GM18909 (cell line): ENCODE results near the gene MFSD12.

Experiments used
- ATAC-seq: cut with Tn5 transposase; IDR thresholded peaks from one replicate; pipeline ENCODE4 v1.9.1; 2021; ENCODE audit warnings: mild to moderate bottlenecking; ENCODE audit not compliant: unreplicated experiment, poor library complexity

MFSD12 gene

DNA sequence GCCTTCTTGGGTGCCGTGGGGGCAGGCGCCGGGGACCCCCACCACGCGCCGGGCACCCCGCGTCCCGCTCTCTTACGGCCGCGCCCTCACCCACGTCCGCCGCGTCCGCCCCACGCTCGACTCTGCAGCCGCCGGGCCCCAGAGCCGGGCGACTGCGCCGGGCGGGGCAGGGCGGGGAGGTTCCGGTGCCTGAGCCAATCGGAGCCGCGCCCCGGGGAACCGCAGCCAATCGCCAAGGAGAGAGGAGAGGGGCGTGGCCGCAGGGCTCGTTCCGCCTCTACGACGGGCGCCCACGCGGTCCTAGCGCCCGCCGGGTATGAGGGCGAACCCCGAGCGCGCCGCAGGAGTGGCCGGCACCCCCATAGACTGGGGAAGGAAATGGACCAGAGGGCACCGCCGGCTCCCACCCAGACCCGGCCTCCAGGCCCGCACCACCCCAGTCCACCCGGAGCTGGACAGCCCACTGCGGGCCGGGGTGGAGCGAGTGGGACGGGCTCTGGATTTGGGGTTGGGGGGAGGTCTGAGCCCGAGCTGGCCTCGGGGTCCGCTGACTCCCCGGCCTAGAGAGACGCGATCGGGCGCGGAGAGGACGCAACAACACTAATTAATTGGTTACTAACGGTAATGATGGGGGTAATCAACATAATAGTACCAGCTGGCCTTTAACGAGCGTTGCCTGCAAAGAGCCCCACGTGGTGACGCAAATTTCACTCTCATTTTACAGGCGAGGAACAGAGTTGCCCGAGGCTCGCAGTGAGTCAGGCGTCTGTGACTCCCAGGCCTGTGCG lies at the start of gene MFSD12:
Gene MFSD12, minus strand, starts transcription at position 126 of the 788 bp plus-strand sequence. CDS start 183 bp downstream, outside the sequence.
- ATAC-seq = peak; percentile 86

DNA sequence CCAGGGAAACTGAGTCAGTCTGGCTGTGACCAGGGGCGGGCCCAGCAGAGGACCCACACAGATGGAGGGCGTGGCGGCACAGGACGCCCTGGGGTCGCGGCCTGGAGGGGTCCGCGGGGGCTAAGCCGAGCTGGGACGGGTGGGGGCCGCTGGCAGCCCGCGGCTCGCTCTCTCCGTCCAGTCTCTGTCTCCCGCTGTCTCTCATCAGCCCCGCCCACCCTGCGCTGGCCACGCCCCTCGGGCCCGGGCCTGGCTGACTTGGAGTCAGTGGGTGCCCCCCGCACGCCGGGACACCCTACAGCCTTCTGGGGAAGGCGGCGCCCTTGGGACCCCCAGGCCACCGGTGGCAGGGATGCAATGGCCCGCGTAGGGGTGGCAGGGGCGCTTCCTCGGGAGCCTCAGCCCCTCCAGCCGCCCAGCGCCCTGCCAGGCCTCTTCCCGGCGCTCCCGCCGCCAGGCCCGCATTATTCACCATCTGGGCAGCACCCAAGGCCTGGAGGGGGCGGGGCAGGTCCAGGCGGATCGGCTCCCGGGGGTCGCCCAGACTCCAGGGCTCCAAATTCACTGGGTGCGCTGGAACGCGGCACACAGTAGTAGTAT lies 49.4 kb upstream of the MFSD12 start, which contains the start of gene TBXA2R:
Gene TBXA2R, minus strand, starts transcription at position 186 of the 600 bp plus-strand sequence. CDS start 6,241 bp downstream, outside the sequence.
- no peak for ATAC-seq

DNA sequence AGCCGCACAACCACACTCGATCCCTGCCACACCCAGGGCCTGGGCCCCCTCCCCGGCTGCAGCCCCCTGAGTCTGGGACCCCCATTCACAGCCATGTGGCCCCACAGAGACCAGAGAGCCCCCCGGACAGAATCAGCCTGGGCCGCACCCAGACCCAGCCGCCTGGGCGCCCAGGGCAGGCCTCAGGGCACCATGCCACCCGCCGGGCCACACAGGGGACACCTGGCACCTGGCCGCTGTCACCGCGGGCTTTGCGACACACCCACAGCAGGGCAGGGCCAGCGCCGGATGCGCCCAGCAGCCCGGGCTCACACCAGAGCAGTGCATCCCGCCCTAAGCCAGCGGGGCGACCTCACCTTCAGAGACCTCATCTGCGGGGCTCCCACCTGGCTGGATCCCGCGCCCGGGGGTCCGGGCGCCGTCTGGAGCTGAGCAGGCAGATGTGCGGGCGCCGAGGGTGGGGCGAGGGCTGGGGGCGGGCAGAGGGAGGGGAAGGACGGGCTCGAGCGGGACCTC lies 48.8 kb upstream of the MFSD12 start:
- no peak for ATAC-seq

DNA sequence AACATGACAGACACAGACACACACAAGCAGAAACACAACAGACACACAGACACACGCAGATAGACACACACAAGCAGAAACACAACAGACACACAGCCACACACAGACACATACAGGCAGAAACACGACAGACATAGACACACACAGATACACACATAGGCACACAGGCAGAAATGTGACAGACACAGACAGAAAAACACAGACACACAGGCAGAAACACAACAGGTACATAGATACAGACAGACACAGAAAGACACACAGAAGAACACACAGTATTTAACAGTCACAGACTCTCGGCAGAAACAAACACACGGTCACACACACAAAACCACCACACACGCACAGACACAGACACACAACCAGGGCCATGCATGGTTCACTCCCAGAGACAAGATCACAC lies 48.4 kb upstream of the MFSD12 start:
- ATAC-seq = no peak

DNA sequence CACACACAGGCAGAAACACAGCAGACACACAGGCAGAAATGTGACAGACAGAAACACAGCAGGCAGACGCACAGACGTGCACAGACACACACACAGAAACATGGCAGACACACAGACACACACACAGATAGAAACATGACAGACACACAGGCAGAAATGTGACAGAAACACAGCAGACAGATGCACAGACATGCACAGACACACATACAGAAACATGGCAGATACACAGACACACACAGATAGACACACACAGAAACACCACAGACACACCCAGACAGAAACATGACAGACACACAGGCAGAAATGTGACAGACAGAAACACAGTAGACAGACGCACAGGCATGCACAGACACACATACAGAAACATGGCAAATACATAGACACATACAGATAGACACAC lies 48.0 kb upstream of the MFSD12 start:
- ATAC-seq = no peak

DNA sequence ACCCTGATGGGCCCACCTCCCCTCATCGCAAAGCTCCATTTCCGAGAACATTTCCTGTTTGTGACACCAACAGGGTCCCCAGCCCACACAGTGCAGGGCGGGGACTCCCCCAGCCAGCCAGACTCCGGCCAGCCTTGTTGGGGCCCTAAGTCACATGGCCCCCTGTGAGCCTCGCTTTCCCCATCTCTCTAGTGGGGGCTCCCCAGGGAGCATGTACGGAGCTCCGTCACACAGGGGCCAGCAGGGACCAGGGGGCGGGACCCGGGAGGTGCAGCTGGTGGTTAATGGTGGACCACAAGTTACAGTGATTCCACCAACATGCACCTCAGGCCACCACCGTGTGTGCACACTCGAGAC lies 47.6 kb upstream of the MFSD12 start:
- ATAC-seq = no peak

DNA sequence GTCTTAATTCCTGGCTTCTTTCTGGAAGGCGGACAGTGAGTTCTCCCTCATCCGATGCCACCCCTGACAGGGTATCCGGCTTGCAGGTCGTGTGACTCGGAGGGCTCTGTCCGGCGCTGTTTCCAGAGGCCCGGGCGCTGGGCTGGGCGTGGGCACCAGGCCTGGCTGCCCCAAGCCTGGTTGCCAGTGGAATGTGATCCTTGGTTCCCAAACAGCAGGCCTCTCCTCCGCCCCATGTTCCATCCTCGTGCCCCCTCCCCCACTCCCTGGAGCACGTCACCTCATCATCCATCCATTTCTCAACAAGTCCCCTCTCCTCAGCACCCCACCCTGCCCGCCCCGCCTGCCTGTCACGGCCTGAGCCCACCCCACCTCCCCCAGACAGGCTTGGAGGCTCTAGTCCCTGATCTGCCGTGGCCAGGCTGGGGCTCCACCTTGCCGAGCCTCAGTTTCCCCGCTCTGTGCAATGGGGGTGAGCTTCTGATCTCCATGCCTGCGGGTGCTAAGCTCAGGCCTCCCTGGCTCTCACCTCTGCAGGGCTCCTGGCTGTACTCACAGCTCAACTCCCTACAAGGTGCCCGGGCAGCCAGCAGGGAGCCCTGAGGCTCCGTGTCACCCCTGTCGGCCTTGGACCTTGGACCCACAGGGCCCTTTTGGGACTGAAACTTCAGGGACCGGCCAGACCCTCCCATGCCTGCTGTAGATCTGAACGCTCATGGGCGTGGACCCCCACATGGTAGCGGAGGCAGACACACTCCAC lies 47.0 kb upstream of the MFSD12 start:
- no peak for ATAC-seq

DNA sequence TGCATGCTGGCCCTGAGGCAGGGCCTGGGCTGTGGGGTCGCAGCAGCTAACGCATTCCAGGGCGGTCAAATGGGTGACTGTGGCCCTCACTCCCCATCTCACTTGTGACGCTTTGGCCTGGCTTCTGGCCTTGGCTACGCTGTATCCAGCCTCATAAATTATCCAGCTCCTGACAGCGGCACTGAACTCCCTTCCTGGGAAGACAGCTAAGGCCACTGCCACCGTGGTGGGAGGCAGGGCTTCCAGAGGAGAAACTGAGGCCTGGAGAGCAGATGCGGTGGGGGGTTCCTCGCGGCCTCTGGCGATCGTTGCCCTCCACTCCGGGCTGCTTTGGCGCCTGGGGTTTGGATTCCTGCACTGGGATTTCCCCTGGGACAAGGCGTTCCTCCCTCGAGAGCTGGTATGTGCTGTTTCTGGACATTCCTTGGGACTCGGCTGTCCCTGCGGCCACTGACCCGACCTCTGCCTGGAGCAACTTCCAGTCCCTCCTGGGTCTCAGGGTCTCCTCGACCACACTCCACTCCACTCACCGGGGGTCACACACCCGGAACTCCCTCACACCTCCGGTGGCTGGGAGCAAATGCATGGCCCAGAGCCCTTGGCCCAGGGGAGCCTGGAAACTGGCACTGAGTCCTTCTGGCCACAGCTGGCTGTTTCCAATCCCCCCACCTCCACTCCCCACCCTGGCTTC lies 45.9 kb upstream of the MFSD12 start:
- no peak for ATAC-seq

DNA sequence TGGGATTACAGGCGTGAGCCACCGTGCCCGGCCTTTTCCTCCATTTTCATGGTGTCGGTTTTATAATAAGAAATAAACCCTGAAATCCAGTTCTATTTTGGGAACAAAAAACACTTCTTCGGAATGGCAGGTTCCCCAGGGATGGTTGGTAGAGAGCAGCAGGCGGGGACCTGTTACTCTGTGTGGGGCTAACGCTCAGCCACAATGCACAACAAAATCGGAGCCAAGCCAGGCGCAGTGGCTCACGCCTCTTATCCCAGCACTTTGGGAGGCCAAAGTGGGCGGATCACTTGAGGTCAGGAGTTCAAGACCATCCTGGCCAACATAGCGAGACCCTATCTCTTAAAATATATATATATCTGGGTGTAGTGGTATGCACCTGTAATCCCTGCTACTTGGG lies 43.6 kb upstream of the MFSD12 start:
- ATAC-seq = no peak

DNA sequence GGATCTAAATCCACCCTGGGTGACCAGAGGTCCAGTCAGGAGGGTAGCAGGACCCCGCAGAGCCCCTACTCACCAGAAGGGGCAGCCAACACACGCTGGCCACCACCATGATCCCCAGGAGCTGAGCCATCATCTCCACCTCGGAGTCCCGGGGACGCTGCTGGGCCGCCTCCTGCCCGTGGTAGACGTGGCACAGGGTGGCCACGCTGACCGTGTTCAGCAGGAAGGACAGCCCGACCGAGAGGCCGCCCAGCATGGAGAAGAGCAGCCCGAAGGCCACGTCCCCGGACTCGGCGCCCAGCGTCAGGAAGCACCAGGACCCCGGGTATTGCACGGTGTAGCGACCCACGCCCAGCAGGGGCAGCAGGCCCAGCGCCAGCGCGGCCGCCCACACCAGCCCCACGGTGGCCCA lies 42.4 kb upstream of the MFSD12 start:
- no peak for ATAC-seq

DNA sequence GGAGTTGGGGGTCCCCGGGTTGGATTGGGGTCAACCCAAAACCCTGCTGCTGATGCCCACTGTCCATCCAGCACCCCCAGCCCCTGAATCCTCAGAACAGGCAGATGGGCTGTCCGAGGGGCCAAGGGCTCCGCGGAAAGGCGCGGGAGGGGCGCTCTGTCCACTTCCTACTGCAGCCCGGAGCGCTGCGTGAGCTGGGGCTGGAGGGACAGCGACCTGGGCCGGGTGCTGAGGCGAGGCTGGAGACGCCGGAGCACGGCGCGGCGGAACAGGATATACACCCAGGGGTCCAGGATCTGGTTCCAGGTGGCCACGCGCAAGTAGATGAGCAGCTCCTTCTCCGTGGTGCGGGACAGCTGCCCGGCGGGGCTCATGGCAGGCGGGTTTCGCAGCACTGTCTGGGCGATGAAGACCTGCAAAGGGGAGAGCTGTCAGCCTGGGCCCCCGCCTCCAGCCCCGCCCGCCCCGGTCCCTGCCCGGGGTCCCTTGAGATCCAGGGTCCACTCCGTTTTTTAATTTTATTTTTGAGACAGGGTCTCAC lies 38.2 kb upstream of the MFSD12 start:
- ATAC-seq = no peak

DNA sequence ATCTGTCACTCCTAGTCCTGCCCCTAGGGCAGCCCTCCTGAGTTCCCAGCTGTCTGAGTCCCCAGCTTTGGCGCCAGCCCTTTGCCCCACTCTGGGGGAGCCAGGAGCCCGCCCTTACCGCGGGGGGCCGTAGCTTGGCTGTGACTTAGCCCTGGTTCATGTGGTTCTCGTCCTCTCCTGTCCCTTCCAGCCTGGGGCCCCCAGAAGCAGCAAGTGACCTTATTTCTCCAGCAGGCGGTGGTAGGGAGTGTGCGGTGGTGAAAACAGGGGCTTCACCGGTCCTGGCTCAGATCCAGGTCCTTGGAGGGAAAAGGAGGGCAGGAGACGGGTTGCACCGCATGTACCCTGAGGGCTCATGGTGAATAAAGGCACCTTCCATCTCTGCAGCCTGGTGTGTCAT lies 35.8 kb upstream of the MFSD12 start:
- no peak for ATAC-seq

DNA sequence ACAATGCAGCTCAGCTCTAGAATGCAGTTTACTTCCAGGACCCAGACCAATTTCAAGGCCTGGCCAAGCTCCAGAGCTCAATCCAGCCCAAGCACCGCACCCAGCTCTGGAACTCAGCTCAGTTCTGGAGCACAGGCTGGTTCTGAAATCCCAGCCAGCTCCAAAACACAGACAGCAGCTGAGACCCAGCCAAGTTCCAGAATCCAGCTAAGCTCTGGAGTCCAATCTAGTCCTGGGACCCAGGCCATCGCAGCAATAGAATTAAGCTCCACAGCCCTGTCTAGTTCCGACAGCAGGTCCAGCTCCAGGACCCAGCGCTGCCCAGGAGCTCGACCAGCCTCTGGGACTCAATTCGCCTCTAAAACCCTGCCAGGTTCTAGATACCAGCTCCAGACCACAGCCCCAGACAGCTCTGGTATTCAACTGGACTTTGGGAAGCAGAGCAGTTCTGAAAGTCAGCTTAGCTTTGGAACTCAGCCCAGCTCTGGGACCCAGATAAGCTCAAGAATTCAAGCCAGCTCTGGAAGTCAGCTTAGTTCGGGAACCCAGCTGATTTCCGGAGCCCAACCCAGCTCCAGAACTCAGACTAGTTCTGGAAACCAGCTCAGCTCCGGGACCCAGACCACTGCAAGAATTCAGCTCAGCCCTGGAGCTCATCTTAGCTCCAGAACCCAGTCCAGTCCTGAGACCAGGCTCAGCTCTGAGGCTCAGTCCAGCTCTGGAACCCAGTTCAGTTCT lies 34.7 kb upstream of the MFSD12 start:
- no peak for ATAC-seq

DNA sequence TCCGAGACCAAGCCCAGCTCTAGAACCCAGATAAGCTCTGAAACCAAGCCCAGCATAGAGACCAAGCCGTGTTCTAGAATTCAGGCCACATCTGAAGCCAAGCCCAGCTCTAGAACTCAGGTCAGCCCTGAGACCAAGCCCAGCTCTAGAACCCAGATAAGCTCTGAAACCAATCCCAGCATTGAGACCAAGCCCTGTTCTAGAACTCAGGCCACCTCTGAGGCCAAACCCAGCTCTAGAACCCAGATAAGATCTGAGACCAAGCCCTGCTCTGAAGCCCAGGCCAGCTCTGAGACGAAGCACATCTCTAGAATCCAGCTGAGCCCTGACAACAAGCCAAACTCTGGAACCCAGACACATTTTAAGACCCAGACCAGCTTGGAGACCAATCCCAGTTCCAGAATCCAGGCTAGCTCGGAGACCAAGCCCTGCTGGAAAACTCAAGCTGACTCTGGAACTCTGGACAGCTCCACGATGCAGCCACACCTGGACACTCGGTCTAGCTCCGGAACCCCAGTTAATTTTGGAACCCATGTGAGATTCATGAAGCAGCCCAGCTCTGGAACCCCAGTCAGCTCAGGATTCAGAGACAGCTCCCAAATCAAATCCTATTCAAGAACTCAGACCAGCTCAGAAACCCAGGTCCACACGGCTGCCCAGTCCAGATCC lies 33.7 kb upstream of the MFSD12 start:
- no peak for ATAC-seq

DNA sequence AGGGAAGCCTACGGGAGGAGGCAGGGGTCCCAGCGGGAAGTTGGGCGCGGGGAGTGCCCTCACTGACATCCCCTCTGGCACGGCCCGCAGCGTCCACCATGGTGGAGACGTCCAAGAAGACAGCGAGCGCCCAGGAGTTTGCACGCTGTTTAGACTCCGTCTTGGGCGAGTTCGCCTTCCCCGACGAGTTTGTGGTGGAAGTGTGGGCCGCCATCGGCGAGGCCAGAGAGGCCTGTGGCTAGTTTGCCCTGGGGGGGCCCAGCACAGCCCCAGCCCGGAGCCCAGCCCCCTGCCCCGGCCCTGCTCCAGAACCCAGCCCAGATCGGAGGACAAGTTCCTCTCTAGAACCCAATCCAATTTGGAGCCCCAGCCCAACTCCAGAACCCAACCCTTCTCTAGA lies 32.6 kb upstream of the MFSD12 start:
- ATAC-seq = no peak

DNA sequence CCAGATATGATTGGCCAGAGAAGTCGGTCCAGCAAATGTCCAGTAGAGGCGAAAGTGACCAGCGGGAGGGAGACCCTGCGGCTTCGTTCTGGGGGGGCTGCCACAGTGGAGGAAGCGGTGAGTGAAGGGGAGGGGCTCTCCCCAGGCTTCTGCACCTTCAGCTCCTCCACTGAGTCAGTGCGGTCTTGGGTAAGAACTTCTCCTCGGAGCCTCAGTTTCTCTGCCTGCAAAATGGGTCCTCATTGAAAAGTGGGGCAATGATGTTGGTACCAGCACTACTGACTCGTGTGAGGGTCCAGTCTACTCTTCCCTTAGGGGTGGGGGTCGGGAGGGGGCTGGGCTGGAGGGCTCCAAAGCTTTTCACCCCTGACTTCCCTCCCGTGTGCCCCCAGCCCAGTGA lies 32.1 kb upstream of the MFSD12 start:
- no peak for ATAC-seq

DNA sequence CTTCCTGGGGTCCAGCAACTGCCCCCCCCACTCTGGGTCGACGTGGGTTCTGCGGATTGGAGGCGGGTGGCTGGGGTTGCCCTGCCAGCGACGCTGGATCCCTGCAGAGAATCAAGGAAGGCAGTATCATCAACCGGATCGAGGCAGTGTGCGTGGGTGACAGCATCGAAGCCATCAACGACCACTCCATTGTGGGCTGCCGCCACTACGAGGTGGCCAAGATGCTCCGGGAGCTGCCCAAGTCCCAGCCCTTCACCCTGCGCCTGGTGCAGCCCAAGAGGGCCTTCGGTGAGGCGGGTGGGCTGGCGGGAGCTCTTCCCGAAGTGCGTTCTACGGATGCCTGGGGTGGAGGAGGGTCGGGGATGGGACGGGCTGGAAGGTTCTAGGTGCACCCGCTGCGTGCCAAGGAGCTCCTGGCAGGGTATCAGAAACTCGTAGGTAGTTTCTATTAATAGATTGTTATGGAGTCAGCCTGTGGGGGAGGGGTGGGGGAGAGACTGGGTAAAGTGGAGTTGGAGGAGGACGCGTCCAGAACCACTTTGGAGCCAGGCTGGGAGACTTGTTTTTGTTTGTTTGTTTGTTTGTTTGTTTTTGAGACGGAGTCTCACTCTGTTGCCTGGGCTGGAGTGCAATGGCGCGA lies 29.4 kb upstream of the MFSD12 start:
- no peak for ATAC-seq

DNA sequence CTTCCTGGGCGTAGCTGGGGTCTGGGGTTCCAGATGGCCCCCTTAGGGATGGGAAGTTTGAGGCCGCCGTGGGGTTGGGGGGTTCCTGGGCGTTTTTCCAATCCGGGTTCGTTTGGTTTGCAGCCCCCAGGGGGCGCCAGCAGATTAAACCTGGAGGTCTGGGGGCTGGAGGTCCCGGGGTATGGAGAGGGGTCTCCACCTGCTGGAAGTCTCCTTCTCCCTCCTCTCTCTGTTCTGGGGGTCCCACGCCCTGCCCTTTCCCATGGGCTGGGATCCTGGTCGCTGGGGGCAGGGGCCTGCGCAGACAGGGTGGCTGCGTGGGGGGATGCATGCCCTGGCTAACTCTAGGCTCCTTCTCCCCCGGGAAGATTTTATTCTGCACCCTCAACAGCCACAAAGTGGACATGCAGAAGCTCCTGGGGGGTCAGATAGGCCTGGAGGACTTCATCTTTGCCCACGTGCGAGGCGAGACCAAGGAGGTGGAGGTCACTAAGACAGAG lies 28.8 kb upstream of the MFSD12 start:
- no peak for ATAC-seq
